ENCODE results near the gene CD244. TPM values are rescaled to one million over a fixed set of nuclear protein-coding genes. Genes with fewer than 3 reads are reported as not detected.
"Not testable (repeated sequence)": the region's sequence is repeated elsewhere in the genome, so short reads cannot be mapped to it uniquely, and the experiment has no call there.

CD244 gene
- total RNA-seq, 1 donor from 2014 or later, result 0.91 TPM

DNA sequence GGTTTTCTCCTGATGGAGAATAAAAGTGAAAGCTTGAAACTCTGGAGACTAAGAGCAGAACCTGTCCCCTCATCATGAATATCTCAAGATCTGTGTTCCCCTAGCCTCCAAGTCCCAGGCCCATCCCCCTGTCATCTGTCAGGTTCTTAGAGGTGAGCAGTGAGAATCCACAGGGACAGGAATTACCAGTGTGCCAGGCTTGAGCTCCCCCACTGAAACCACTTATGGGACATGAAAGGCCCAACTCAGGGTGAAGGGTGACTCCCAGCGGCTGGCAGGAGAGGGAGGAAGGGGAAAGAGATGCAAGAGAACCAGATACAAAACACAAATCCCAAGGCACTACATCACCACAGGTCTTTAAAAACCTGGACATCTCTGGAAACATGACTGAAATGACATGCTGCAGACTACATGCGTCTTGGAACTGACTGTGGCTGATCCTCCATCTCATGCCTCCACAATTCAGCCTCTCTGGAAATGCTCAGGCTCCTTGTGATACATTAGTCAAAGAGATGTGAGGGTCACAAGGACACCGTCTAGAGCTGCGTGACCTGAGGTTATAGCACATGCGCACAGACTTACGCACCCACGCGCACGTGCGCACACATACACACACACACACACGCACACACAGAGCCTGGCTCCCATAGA, 73.5 kb downstream of the CD244 start:
- DNase-seq (ENCODE audit: low spot score), result no peak

GRCh38 chr1:160782988-160783765, 79.5 kb downstream of the CD244 start:
- ATAC-seq, result not testable (repeated sequence)

More for the DNA sequence above, 73.5 kb downstream of the CD244 start:
- ATAC-seq, result no peak

DNA sequence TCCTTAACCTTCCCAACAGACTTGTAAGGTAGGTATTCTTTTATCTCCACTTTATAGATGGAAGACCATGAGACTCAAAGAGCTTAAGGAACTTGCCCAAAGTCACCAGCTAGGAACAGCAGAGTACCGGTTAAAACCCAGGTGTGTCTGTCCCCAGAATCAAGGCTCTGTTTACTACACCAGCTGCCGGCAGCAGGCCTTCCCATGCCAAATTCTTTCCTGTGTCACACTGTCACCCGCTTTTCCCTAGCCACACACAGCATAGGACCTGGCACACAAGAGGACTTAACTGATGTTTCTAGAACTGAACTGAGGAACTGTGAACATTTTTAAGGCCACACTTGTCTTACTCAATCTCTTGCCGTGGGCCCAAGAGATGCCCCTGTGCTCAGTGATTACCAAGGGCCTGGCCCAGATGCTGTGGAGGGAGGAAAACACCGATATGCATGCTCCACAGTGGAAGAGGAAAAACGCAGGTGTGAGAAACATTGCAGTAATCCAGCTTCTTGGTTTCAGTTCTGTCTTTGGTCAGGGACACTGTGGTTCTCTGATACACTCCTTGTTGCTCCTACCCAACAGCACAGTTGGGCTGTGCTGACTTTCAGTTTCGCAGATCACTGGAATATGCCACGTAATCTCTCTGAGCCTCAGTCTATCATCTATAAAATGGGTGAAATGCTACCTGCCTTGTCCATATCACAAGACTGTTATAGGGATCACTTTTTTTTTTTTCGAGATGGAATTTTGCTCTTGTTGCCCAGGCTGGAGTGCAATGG, 80.6 kb downstream of the CD244 start:
- ATAC-seq (peak; percentile 18), DNase-seq (ENCODE audit: low spot score) (no peak)

More at GRCh38 chr1:160782988-160783765, 79.5 kb downstream of the CD244 start:
- not testable (repeated sequence) for DNase-seq (ENCODE audit: low spot score)

DNA sequence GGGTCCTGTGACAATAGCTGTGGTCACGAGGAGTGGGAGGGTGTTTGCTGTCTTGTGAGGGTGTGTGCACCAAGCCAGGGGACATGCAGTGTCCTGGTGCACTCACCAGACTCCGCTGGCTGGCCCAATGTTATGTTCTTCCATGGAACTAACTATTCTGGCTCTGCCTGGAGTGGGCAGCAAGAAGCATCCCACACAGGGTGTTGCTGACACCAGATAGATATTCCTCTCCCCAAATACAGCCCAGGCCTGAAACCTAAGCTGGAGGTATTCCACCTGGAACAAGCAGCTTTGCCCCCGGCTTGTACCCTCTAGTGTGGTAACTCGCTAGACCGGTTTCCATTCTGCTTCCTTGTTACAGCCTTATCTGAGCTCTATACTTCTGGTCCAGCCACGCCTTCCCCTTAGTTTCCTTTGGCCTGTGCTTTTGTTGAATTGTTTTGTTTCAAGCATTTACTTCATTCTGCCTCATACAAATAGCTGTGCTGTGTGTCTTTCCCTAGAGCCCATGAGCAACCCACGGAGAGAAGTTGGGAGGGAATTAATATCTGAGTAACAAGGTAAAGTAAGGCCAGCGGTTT, 81.4 kb downstream of the CD244 start:
- no peak for DNase-seq (ENCODE audit: low spot score)
- peak; percentile 19 for ATAC-seq

DNA sequence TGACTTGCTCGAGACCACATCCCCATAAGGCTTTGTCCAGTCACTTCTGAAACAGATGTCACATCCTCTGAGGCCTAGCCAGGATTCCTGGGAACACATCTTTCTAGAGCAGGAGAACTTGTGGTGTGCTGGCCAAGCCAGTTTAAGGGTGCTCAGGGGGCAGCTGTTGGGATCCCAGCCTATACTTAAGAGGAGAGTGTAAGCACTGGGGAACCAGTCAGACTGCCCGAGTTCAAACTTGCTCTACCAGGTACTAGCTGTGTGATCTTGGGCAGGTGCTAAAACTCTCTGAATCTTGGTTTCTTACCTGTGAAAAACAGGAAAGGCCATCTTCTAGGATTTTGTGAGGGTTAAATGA, 82.3 kb downstream of the CD244 start:
- DNase-seq (ENCODE audit: low spot score), result no peak
- ATAC-seq, result no peak

Other genes with a start within 250 kb of the CD244 start
- gene SLAMF1, start 215.8 kb downstream of the CD244 start, total RNA-seq, result 0.25 TPM
- 1.2 TPM for gene CD48, start 151.1 kb downstream of the CD244 start, total RNA-seq
- gene SLAMF7, start 123.6 kb downstream of the CD244 start, total RNA-seq, result 0.68 TPM
- gene LY9, start 66.7 kb downstream of the CD244 start, total RNA-seq, result 0.18 TPM
- 2.4 TPM for gene ITLN1, start 22.3 kb upstream of the CD244 start, total RNA-seq
- not detected for gene ITLN2, start 91.9 kb upstream of the CD244 start, total RNA-seq
- gene F11R, start 158.3 kb upstream of the CD244 start, total RNA-seq, result 65.4 TPM
- gene TSTD1, start 176.1 kb upstream of the CD244 start, total RNA-seq, result 30.7 TPM
- 27.6 TPM for gene USF1, start 183.1 kb upstream of the CD244 start, total RNA-seq
- gene ARHGAP30, start 207.0 kb upstream of the CD244 start, total RNA-seq, result 4.0 TPM
- gene NECTIN4, start 226.7 kb upstream of the CD244 start, total RNA-seq, result not detected
- 6.2 TPM for gene KLHDC9, start 235.5 kb upstream of the CD244 start, total RNA-seq